Measurements from ENCODE around the gene GGTLC2.

DNA sequence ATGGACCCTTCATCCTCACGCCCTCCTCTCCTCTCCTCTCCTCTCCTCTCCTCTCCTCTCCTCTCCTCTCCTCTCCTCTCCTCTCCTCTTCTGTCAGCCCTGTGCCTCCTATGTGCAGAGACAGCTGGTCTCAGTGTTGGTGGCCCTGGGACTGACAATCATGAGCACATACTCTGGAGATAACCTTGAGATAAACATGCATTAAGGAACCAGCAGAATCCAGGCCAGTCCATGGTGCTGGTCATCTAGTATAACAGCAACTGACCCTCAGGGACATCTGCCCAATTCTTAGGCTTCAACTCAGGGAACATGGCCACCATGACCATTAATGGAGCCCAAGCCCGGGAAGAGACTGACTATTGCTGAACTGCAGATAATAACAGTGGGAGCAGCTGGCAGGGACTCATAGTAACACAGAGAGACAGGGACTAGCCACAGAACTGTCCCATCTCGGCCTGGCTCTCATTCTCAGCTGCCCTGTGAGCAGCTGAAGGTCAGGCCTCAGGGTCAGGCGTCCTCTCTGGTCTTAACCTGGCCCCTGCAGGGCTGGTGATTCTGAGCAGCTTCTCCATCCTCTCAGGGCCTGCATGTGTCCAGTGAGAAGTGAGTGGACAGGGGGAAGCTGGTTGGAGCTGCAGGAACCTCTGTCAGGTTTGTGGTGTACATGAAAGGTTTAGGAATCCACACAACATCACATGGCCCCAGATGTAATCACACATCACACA, 45.4 kb downstream of the GGTLC2 start:
- TF ChIP-seq, protein P1, sequence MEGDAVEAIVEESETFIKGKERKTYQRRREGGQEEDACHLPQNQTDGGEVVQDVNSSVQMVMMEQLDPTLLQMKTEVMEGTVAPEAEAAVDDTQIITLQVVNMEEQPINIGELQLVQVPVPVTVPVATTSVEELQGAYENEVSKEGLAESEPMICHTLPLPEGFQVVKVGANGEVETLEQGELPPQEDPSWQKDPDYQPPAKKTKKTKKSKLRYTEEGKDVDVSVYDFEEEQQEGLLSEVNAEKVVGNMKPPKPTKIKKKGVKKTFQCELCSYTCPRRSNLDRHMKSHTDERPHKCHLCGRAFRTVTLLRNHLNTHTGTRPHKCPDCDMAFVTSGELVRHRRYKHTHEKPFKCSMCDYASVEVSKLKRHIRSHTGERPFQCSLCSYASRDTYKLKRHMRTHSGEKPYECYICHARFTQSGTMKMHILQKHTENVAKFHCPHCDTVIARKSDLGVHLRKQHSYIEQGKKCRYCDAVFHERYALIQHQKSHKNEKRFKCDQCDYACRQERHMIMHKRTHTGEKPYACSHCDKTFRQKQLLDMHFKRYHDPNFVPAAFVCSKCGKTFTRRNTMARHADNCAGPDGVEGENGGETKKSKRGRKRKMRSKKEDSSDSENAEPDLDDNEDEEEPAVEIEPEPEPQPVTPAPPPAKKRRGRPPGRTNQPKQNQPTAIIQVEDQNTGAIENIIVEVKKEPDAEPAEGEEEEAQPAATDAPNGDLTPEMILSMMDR (IDR thresholded peaks at IDR 0.05), result no peak
- no peak for TF ChIP-seq POLR2A (IDR thresholded peaks at IDR 0.05)

Data from heart left ventricle (tissue), 13 donors.